Activated T-helper 2 cell treated with anti-CD3 and anti-CD28 coated beads, Interferon-gamma antibody, Interleukin-2, Interleukin-4, amounts not matched to agents 10 μg/mL and 5 μg/mL and 100 μg/mL, durations not matched to agents 14 hours and 24 hours and 36 hours (primary cell): ENCODE results near the gene MRPS22. TPM values are rescaled to one million over a fixed set of nuclear protein-coding genes. Genes with fewer than 3 reads are reported as not detected.
"Not testable (repeated sequence)": the region's sequence is repeated elsewhere in the genome, so short reads cannot be mapped to it uniquely, and the experiment has no call there.

Experiments used
- DNase-seq: peaks from one replicate; pipeline ENCODE4 v3.0.0; 2021; ENCODE audit warnings: low spot score
- H3K27ac Mint-ChIP-seq: one replicate; pipeline ENCODE4 v1.8.0; 2021; ENCODE audit warnings: mixed read lengths
- H3K27me3 Mint-ChIP-seq: one replicate; pipeline ENCODE4 v1.8.0; 2021; ENCODE audit warnings: low read depth, mixed read lengths
- H3K36me3 Mint-ChIP-seq: one replicate; pipeline ENCODE4 v1.8.0; 2021; ENCODE audit warnings: low read depth, mixed read lengths
- H3K4me1 Mint-ChIP-seq: one replicate; pipeline ENCODE4 v1.8.0; 2021; ENCODE audit warnings: low read depth, mixed read lengths
- H3K4me3 Mint-ChIP-seq: one replicate; pipeline ENCODE4 v1.8.0; 2021; ENCODE audit warnings: low read depth, mild to moderate bottlenecking, moderate library complexity, mixed read lengths
- H3K9me3 Mint-ChIP-seq: one replicate; pipeline ENCODE4 v1.8.0; 2021; ENCODE audit warnings: mixed read lengths
- intact Hi-C: fragments of 100-400 bp; cut with micrococcal nuclease; formaldehyde crosslinking; loops from one replicate; pipeline ENCODE4 v1.15.1; 2023
- total RNA-seq: library from RNA; stranded (reverse); gene quantifications from 2 replicates; pipeline ENCODE4 v1.2.3, GENCODE V29; 2022

The MRPS22 gene
- total RNA-seq, 1 donor from 2014 or later: 51.2 TPM

DNA sequence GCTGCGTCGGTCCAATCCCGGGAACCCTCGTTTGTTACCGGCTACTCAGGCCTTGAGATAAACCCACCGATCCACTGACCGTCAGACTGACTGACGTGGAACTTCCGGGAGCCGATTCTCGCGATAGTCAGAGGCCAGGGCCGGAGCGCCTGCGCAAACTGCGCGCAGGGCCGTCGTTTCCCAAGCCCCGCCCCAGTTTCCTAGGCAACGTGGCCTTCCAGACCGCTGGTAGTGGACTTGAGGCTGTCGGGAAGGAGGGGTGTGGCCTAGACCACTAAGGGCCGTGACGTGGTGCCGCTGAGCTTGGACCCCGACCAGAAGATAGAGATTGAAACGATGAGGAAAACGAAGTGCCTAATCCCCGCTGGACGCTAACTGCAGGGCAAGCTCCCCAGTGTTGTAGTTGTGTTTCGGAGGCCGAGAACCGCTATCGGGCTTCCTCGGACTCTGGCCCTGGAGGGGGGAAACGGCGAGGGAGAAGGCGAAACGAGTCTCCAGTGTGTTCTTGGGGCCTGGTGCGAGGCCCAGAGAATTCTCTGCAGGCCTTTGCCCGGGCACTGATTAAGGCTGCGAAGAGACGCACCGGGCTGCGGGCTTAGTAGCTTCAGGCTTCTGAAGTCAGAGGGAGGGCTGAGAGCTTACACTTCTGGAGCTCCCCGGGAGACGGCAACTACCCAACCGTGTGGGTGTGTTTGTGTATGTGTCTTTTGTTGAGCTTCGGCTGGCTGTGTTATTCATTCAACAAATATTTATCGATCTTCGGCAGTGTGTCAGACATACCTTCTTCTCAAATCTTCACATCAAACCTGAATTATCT, 45.9 kb downstream of the MRPS22 start, which contains the start of gene COPB2:
Gene COPB2 (minus strand): TSS at position 96 of the 817 bp plus-strand sequence. CDS start 97 bp downstream, outside the sequence.
- Mint-ChIP-seq H3K27ac (peak within 1 kb of the TSS; percentile 98), H3K36me3 (peaks cover 17% of the 10 kb centered on the region), H3K9me3 (no peaks in the 10 kb centered on the region), H3K4me1 (peaks cover 39% of the 10 kb centered on the region), H3K4me3 (peak within 1 kb of the TSS; percentile 97), H3K27me3 (peaks cover 3% of the 10 kb centered on the region)
- intact Hi-C loops: loop anchor here (1.0 to 5.0 kb wide), 4 partner anchors 31 to 474 kb away; partner anchors contain the start of gene NMNAT3
- DNase-seq: peak; percentile 94

DNA sequence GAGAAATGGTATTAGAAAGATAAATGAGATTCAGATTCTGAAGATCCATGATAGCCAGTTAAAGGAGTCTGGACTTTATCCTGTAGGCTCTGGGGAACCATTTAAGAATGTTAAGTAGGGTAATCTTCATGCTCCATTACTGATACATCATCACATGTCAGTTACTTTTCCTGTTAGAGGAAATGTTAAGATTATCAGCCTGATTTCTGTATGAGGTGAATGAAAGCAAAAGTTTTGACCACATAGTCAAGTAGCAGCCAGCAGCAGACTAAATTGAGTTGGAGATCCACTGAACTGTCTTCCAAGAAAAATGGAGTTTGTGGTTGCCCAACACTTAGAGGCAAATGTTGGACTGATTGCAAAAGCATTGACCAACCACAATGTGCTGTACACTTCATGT, 50.3 kb downstream of the MRPS22 start:
- Mint-ChIP-seq H3K36me3 (no peaks in the 10 kb centered on the region), H3K4me1 (peaks cover 15% of the 10 kb centered on the region), H3K9me3 (no peaks in the 10 kb centered on the region), H3K4me3 (no peak overlapping the region), H3K27ac (no peak overlapping the region), H3K27me3 (peaks cover 8% of the 10 kb centered on the region)
- DNase-seq: no peak
- intact Hi-C loops: no loop called here

DNA sequence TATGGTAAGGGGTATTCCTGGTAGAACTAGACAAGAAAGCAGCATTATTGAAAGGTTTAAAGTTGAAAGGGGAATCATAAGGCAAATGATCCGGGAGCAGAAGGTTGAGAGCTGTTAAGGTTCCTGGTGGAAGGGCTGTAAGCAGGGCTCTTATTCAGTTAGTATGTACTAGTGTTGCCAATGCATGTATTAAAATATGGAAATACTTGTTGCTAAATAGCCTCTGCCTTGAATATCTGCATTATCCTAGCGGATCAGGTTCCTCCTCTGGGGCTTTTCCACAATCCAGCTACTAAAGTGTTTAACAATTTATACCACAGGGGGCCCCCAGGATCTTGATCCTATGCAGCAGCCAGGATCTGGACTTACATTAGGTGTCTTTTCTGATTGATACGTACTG, 52.9 kb downstream of the MRPS22 start:
- H3K4me3 Mint-ChIP-seq: no peak overlapping the region
- intact Hi-C loops: no loop called here
- no peaks in the 10 kb centered on the region for H3K36me3 Mint-ChIP-seq
- DNase-seq: no peak
- peaks cover 5% of the 10 kb centered on the region for H3K9me3 Mint-ChIP-seq
- H3K27ac Mint-ChIP-seq: no peak overlapping the region
- H3K4me1 Mint-ChIP-seq: peaks cover 12% of the 10 kb centered on the region
- H3K27me3 Mint-ChIP-seq: peaks cover 8% of the 10 kb centered on the region

DNA sequence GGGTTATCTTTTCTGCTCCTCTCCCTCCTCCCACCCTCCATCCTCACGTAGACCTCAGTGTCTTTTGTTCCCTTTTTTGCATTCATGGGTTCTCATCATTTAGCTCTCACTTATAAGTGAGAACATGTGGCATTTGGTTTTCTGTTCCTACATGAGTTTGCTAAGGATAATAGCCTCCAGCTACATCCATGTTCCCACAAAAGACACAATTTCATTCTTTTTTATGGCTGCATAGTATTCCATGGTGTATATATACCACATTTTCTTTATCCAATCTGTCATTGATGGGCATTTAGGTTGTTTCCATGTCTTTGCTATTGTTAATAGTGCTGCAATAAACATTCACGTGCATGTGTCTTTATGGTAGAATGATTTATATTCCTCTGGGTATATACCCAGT, 57.3 kb downstream of the MRPS22 start:
- H3K36me3 Mint-ChIP-seq, intact Hi-C loops, H3K27ac Mint-ChIP-seq, H3K27me3 Mint-ChIP-seq, H3K4me1 Mint-ChIP-seq, DNase-seq, H3K4me3 Mint-ChIP-seq: not testable (repeated sequence)
- H3K9me3 Mint-ChIP-seq: peaks cover 30% of the 10 kb centered on the region

Other genes with a start within 250 kb of the MRPS22 start
- gene COPB2, start 45.6 kb downstream of the MRPS22 start, total RNA-seq: 119 and 120 TPM in 2 replicates
- not detected in 2 replicates for gene RBP2, start 132.5 kb downstream of the MRPS22 start, total RNA-seq
- not detected in 2 replicates for gene RBP1, start 195.7 kb downstream of the MRPS22 start, total RNA-seq